NCI-H345 treated with DMSO at 0.1 percent for 48 hours (cell line): ENCODE measurements around the gene RFTN2.
"Not testable (repeated sequence)": the region's sequence is repeated elsewhere in the genome, so short reads cannot be mapped to it uniquely, and the experiment has no call there.

Experiments
- DNase-seq: peaks from one replicate; lab custom pipeline; 2025; ENCODE audit not compliant: unreplicated experiment; lab: John Stamatoyannopoulos, UW

Gene RFTN2

DNA sequence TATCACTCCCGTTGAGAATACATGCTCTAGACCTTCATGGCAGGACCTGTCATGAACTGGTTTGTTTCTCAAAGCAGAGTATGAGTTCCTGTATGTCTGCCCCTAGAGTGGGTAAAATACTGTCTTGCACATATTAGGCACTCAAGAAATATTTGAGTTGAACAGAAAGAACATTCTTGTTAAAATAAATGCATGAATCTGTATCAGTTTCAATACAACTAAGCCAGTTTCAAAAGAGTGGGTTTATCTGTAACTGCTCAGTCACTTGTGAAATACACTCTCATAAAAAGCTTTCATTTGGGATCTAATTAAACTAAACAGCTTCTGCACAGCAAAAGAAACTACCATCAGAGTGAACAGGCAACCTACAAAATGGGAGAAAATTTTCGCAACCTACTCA lies 69.2 kb downstream of the RFTN2 start:
- no peak for DNase-seq

DNA sequence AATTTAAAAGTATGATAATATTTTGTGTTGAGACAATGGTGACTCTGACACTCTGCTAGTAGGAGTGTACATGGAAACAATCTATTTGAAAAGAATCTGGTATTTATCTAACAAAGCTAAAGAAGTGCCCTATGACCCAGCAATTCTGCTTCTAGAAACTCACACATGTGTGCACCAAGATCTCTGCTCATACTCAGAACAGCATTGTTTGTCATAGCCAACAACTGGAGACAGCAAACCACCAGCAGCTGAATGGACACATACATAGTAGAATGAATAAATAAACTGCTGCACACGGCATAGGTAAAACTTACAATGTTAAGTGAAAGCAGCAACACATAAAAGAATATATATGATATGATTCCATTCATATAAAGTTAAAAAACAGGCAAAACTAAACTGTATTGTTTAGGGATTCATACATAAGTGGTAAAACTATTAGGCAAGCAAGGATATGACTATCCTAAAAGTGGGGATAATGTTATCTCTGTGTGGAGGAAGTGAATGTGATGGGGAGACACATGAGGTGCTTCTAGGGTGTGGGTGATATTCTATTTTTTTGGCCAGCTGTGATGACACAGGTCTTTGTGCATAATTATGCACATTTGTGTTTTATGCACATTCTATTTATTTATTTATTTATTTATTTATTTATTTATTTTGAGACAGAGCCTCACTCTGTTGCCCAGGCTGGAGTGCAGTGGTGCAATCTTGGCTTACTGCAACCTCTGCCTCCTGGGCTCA lies 71.1 kb downstream of the RFTN2 start:
- no peak for DNase-seq

DNA sequence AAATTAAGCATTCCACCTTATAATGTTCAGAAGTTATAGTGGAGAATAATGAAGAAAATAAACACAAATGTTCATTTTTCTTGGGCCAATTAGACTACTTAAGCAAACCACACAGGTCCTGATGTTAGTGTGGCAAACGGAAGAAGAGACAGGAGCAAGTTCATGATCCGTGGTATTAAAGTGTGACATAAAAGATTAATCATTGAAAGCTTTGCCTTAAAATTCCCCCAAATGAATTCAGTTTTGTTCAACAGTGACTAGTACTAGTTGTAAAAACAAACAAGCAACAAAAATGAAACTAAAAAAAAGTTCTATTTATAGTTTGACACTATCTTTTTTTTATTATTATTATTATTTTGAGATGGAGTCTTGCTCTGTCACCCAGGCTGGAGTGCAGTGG lies 73.7 kb downstream of the RFTN2 start:
- no peak for DNase-seq

DNA sequence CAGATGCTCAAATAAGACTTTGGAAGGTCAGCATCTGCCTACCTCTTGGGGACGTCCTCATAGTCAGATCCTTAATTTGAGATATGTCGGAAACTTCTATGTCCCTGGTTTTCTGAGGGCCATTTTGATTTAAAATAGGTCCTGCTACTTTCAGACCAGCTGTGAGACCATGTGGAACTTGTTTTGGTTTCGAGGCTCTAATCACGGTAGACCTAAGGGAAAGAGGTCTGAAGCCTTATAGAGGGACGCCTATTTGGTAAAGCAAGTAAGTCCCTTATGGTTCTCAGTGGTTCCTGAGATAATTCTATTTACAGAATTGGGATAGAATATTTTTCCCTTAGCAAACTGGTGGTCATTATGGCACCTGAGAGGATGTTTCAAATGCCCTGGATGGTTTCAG lies 75.1 kb downstream of the RFTN2 start:
- DNase-seq = no peak

DNA sequence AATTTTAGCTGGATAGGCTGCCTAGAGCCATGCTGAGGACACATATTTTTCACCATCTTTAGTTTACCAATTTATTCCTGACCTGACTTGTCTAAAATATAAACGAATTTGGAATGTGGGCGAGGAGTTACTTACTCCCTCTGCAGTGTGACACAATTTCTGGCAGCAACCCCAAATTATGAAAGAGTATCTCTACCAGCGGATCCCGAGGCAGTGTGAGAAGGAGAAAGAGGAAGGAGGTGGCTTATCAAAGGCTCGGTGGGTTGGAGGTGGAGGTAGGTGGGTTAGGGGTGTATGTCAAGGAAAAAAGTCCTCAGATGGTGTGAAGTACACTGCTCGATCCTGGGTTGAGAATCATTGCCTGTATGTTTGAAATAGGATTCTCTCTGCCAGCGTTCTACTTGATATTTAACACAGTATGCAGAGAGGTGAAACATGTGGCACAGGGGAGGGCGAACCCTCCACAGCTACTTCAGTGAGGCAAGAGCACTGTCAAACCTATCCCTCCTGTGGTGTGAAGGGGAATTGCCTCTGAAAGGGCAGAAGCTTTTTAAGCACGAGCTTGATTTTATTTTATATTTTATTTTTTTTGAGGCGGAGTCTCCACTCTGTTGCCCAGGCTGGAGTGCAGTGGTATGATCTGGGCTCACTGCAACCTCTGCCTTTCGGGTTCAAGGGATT lies 76.0 kb downstream of the RFTN2 start:
- DNase-seq = no peak

DNA sequence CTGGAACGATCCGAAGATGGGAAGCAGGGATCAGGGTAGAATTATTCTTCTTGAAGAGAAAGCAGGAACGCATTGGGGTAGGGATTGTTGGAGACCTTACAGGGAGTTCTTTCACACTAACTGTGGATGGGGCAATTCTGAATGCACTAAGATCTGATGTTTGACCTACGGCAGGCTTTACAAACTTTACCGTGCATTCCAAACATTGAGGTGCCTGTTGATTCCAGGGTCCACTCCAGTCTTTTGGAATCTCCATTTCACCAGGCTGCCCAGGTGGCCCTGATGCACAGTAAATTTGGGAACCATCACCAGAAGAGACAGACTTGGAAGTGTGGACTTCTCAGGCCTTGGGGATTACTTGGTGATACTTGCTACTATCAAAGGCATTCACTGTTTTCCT lies 76.9 kb downstream of the RFTN2 start:
- DNase-seq = no peak

DNA sequence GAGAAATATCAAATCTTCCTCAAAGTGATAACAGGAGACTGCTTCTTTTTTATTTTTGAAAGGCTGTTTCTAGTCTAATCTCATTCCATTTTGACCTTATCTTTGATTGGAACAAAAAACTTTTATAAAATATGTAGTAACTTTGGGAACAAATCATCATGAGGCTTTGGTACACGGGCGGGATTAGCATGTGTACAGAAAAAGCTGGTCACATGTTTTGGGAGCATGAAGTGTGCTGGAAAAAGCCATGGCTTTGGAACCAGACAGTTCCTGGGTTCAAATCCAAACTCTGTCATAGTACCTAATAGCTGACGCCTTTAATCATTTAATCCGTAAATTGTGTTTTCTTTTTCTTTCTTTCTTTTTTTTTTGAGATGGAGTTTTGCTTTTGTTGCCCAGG lies 78.2 kb downstream of the RFTN2 start:
- no peak for DNase-seq

DNA sequence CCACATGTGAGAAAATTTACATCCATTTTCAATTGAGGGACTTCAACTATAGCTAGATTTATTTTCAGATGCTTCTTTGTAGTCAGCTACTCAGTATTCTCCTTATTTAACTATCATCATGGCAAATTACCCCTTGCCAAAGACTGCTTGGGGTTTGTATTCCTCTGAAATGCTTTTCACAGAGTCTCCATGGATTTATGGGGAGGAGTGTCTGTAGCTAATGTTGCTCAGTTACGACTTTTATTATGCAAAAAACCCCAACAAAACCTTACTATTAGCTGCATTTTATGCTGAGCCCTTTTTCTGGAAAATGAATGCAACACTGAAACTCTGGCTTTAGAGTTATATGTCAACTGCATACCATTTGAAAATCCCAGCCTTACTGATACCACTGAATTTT lies 78.6 kb downstream of the RFTN2 start:
- DNase-seq = no peak

DNA sequence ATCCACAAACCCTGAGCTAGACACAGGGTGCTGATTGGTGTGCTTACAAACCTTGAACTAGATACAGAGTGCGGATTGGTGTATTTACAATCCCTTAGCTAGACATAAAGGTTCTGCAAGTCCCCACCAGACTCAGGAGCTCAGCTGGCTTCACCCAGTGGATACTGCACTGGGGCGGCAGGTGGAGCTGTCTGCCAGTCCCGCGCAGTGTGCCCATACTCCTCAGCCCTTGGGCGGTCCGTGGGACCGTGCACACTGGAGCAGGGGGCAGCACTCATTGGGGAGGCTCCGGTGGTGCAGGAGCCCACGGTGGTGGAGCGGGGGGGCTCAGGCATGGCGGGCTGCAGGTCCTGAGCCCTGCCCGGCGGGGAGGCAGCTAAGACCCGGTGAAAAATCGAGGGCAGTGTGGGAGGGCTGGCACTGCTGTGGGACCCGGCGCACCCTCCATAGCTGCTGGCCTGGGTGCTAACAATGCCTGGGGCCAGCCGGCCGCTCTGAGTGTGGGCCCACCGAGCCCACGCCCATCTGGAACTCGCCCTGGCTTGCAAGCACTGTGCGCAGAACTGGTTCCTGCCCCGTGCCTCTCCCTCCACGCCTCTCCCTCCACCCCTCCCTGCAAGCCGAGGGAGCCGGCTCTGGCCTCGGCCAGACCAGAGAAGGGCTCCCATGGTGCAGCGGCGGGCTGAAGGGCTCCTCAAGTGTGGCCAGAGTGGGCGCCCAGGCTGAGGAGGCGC lies 83.9 kb downstream of the RFTN2 start:
- DNase-seq = no peak

DNA sequence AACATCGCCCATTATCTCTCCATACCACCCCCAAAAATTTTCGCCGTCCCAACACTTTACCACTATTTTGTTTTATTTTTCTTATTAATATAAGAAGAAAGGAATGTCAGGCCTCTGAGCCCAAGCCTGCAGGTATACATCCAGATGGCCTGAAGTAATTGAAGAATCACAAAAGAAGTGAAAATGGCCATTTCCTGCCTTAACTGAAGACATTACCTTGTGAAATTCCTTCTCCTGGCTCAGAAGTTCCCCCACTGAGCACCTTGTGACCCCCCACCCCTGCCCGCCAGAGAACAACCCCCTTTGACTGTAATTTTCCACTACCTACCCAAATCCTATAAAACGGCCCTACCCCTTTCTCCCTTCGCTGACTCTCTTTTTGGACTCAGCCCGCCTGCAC lies 88.1 kb downstream of the RFTN2 start:
- DNase-seq = not testable (repeated sequence)

DNA sequence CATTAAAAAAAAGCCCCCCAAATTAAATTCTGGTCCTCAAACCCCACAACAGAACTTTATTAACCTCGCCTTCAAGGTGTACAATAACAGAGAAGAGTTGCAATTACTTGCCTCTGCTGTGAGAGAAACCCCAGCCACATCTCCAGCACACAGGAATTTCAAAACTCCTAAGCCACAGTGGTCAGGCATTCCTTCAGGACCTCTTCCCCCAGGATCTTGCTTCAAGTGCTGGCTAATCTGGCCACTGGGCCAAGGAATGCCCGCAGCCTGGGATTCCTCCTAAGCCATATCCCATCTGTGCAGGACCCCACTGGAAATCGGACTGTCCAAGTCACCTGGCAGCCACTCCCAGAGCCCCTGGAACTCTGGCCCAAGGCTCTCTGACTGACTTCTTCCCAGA lies 95.2 kb downstream of the RFTN2 start:
- not testable (repeated sequence) for DNase-seq

DNA sequence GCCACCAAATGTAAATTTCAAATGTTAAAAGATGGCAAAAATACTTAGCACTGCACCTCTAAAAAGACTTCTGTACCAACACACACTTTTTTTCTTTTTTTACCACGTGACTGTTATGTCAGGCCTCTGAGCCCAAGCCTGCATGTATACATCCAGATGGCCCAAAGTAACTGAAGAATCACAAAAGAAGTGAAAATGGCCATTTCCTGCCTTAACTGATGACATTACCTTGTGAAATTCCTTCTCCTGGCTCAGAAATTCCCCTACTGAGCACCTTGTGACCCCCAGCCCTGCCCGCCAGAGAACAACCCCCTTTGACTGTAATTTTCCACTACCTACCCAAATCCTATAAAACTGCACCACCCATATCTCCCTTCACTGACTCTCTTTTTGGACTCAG lies 97.1 kb downstream of the RFTN2 start:
- not testable (repeated sequence) for DNase-seq

DNA sequence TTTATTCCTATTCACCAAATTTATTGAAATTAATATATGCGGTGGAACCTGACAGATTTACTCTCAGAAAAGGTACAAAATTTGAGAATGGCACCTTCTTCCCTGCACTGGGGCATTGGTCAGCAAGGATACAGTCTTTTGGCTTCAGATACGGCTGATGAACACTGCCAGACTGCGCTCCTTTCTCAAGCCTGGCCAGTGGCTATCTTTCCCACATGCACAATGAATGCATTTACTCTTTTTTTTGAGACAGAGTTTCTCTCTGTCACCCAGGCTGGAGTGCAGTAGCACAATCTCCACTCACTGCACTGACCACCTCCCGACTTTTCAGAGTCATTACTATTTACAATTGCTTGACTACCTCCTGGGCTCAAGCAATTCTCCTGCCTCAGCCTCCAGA lies 97.9 kb downstream of the RFTN2 start:
- DNase-seq = no peak

DNA sequence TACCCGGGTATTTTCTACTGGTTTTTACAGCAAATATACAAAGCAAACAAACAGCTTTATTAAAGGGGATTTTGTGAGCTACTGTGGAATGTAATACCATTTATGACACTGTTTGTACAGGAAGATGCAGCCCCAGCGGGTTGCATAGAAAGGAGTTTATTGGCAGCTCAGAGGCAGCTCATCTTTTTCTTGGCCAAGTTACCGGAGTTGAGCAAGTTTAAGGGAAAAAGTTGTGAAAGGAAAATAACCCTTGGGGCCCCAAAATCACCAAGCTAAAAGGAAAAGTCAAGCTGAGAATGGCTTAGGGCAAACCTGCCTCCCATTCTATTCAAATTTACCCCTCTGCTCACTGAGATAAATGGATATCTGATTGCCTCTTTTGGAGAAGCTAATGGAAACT lies 98.8 kb downstream of the RFTN2 start:
- DNase-seq = no peak

DNA sequence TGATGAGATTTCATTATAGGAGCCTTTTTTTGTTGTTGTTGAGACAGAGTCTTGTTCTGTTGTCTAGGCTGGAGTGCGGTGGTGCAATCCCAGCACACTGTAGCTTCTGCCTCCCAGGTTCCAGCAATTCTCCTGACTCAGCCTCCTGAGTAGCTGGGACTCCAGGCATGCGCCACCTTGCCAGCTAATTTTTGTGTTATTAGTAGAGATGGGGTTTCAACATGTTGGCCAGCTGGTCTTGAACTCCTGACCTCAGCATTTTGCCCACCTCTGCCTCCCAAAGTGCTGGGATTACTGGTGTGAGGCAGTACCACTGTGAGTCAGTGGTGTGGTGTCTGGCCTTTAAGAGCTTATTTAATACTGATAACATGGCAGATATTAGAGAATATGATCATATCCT lies 99.4 kb downstream of the RFTN2 start:
- no peak for DNase-seq

DNA sequence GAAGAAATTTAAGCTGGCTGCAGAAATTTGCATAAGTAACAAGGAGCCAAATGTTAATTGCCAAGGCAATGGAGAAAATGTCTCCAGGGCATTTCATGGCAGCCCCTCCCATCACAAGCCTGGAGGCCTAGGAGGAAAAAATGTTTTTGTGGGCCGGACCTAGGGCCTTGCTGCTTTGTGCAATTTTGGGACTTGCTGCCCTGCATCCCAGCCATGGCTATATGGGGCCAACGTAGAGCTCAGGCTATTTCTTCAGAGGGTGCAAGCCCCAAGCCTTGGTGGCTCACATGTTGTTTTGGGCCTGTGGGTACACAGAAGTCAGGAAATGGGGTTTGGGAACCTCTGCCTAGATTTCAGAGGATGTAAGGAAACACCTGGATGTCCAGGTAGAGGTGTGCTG lies 101.8 kb downstream of the RFTN2 start:
- DNase-seq = no peak

DNA sequence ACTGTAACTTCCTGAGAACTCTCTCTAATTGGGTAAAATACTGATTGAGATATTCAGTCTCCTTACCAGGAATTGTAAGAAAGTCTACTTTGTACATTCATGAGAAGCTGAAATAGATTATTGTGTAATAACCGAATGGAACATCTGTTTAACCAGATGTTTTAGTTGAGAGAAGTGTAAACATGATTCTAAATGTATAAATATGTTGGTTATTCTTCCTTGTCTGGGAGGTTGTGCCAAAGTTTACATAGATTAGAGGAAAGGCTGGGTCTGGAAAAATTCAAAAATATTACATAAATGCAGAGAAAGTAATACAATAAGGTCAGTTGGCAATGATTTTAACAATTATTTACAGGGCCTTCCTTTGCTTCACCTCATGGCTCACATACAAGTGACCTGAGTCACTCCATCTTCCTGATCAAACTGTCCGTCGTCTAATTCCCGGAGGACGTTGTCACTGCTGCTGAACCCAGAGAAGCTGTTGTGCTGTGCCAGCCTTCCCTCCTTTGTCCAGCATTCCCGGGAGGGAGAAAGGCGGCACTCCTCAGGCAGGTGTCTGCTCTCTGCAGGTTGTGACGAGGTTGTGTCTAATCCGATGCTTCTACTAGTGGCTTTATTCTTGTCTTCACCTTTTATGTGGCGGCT lies 103.6 kb downstream of the RFTN2 start:
- no peak for DNase-seq

DNA sequence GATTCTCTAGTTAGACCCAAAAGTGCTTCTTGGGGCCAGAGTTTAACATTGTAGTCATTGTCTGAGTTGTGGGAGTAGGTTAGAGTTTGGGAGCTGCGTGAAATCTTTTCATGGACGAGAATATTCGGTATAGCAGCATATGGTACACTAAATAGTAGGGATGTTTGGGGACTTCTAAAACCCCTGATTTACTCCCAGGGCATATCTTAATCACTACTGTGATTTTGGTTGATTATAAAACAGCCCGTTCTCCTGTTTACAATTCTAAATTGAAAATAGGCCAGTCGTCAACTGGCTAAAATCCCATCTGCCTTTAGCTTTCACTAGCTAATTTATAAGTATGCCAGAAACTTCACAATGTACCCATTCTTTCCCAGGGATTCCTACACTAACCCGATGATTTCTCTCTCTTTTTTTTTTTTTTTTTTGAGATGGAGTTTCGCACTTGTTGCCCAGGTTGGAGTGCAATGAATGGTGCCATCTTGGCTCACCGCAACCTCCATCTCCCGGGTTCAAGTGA lies 115.2 kb downstream of the RFTN2 start:
- DNase-seq = no peak

DNA sequence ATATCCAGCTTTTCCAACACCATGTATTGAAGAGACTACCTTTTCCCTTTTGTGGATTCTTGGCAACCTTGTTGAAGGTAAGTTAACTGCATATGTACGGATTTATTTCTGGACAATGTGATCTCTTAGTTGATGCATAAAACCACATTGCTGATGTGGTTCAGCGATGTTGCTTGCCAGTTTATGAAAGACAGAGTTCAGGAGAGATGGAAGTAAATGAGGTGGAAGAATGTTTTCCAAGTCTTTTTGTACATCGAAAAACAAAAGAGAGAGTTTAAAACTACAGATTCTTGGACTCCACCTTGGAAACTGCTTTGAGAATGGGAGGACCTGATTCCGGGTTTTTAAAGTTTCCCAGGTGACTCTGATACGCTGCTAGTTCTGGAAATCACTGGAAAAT lies 115.7 kb downstream of the RFTN2 start:
- DNase-seq = no peak

DNA sequence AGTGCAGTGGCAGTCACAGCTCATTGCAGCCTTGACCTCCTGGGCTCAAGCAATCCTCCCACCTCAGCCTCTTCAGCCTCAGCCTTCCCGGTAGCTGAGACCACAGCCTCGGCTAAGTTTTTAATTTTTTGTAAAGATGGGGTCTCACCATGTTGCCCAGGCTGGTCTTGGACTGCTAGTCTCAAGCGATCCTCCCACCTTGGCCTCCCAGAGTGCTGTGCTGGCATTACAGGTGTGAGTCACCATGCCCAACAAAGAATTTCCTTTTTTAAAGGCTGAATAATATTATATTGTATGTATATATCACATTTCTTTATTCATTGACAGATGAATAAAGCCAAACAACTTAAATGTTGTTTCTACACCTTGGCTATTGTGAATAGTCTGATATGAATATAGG lies 117.0 kb downstream of the RFTN2 start:
- DNase-seq = no peak

DNA sequence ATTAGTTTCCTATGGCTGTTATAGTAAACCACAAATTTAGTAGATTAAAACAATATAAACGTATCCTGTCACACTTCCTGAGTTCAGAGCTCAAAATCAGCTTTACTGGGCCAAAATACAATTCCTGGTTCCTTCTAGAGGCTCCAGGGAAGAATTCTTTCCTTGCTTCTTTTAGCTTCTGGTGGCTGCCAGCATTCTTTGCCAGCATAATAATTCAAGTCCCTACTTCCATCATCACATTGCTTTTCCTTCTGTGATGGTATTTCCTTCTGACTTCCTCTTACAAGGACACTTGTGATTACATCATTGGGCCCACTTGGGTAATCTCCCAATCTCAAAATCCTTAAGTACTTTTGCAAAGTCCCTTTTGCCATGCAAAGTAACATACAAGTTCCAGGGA lies 118.9 kb downstream of the RFTN2 start:
- no peak for DNase-seq

DNA sequence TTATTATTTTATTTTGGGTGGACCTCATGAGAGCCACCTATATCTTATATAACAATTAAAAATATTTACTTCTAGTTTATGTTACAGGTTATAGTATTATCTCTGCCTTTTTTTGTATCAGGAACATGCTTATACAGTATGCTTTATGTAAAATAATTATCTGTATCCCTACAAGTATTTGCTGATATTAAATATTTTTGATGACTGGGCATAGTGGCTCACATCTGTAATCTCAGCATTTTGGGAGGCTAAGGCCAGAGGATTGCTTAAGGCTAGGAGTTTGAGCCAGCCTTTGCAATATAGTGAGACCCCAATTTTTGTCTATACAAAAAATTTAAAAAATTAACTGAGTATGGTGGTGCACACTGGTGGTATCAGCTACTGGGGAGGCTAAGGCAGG lies 119.9 kb downstream of the RFTN2 start:
- no peak for DNase-seq
